Prostate gland (tissue), 2 donors: ENCODE data around the gene LGALS1. TPM values are rescaled to one million over a fixed set of nuclear protein-coding genes. Genes with fewer than 3 reads are reported as not detected.

Experiments
- DNase-seq: peaks from one replicate; pipeline ENCODE4 v3.0.0-alpha.2; 2019; ENCODE audit warnings: low spot score
- H3K27ac ChIP-seq, 2 donors: fragments of 200-600 bp; sonication (generic); 2 replicates each; pipeline ENCODE4 v1.5.1; 2017 to 2019
- H3K27me3 ChIP-seq: fragments of 200-600 bp; sonication (generic); replicated peaks from 2 replicates; pipeline ENCODE4 v1.5.1; 2019; ENCODE audit not compliant: insufficient read depth
- H3K36me3 ChIP-seq, 2 donors: fragments of 200-600 bp; sonication (generic); 1 replicate in 1 of 2; 2 replicates in 1 of 2; pipeline versions ENCODE4 v1.5.1 to v1.8.1; 2017 to 2019
- H3K4me1 ChIP-seq: fragments of 200-600 bp; sonication (generic); replicated peaks from 2 replicates; pipeline ENCODE4 v1.5.1; 2019
- H3K4me3 ChIP-seq, 2 donors: fragments of 200-600 bp; sonication (generic); 2 replicates each; pipeline ENCODE4 v1.5.1; 2017 to 2019
- H3K9me3 ChIP-seq: fragments of 200-600 bp; sonication (generic); 2 replicates; pipeline ENCODE4 v1.5.1; 2017
- CTCF ChIP-seq, 4 experiments: fragments of 200-600 bp in 2 of 4; fragments of 450-650 bp in 2 of 4; sonication (generic) in 2 of 4; IDR thresholded peaks; 1 replicate in 3 of 4; 2 replicates in 1 of 4; pipeline ENCODE4 v1.5.1; 2016 to 2019; ENCODE audit warnings: antibody characterized with exemption in 4 of 4, mild to moderate bottlenecking in 2 of 4, moderate library complexity in 2 of 4
- POLR2A ChIP-seq: fragments of 450-650 bp; IDR thresholded peaks from one replicate; pipeline ENCODE4 v1.6.1; 2016; ENCODE audit warnings: antibody characterized with exemption, mild to moderate bottlenecking
- POLR2AphosphoS5 ChIP-seq: sonication (generic); formaldehyde crosslinking; IDR thresholded peaks from one replicate; pipeline ENCODE4 v1.6.1; 2017; ENCODE audit warnings: antibody characterized with exemption
- WGBS: methylation state at CpG from one replicate; pipeline ENCODE4 v1.1.5; 2018; 5-methylcytosine and 5-hydroxymethylcytosine counted together
- intact Hi-C: fragments of 100-400 bp; cut with DNase I; formaldehyde crosslinking; loops from one replicate; pipeline ENCODE4 v1.14.2; 2022
- total RNA-seq, 2 donors: library from RNA; depleted of rRNA; stranded (reverse); fragments of >200 nt; gene quantifications; one replicate each; pipeline ENCODE4 v1.1.0, GENCODE V29; 2016

Gene LGALS1
- total RNA-seq, 2 donors from 2014 or later: 365 to 1,063 TPM

DNA sequence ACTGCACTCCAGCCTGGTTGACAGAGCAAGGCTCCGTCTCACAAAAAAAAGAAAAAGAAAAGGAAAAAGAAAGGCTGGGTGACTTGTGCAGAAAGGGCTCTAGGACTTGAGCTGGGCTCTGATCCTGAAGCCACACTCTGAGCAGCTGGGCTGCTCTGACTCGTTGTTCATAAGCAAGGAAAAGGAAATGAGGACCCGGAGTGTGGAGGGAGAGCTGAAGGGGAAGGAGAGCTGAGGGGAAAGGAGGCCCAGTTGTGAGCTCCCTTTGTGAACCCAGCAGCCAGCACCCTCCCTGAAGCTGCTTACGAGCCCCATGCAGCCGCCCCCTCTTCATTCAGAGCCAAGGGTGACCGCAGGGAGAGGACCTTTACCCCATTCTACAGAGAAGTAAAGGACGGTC lies 48.3 kb upstream of the LGALS1 start:
- H3K36me3 ChIP-seq: peaks cover 0 to 9% of the 10 kb centered on the region in 2 donors
- peaks cover 7% of the 10 kb centered on the region for H3K4me1 ChIP-seq
- intact Hi-C loops: no loop called here

GRCh38 chr22:37627545-37627944 lies 47.9 kb upstream of the LGALS1 start:
- intact Hi-C loops: no loop called here
- H3K9me3 ChIP-seq: no peaks in the 10 kb centered on the region
- peak overlapping the region in 1 of 2 donors; percentile 66 for H3K27ac ChIP-seq
- no peaks in the 10 kb centered on the region for H3K27me3 ChIP-seq
- 73% methylated on average over 6 of the region's 6 CpGs for WGBS
- peaks cover 0 to 9% of the 10 kb centered on the region in 2 donors for H3K36me3 ChIP-seq
- H3K4me3 ChIP-seq: no peak overlapping the region
- H3K4me1 ChIP-seq: peaks cover 7% of the 10 kb centered on the region
- TF ChIP-seq CTCF (IDR thresholded peaks at IDR 0.05) (no peak), POLR2AphosphoS5 (no peak), POLR2A (no peak)
- no peak for DNase-seq

More for the DNA sequence above, 48.3 kb upstream of the LGALS1 start:
- Histone ChIP-seq H3K4me3 (no peak overlapping the region), H3K9me3 (no peaks in the 10 kb centered on the region), H3K27me3 (no peaks in the 10 kb centered on the region), H3K27ac (peak overlapping the region in 1 of 2 donors; percentile 66)
- WGBS: 75% methylated on average over 7 of the region's 7 CpGs
- DNase-seq: no peak
- TF ChIP-seq POLR2AphosphoS5: no peak

GRCh38 chr22:37628830-37629229 lies 46.6 kb upstream of the LGALS1 start:
- 85% methylated on average over 7 of the region's 8 CpGs for WGBS
- peaks cover 7% of the 10 kb centered on the region for H3K4me1 ChIP-seq
- DNase-seq: no peak
- no peak overlapping the region for H3K27ac ChIP-seq
- no peaks in the 10 kb centered on the region for H3K27me3 ChIP-seq
- intact Hi-C loops: no loop called here
- TF ChIP-seq CTCF (IDR thresholded peaks at IDR 0.05): no peak
- no peak for TF ChIP-seq POLR2AphosphoS5
- no peak for TF ChIP-seq POLR2A
- H3K4me3 ChIP-seq: no peak overlapping the region
- H3K36me3 ChIP-seq: peaks cover 0 to 9% of the 10 kb centered on the region in 2 donors
- H3K9me3 ChIP-seq: no peaks in the 10 kb centered on the region

DNA sequence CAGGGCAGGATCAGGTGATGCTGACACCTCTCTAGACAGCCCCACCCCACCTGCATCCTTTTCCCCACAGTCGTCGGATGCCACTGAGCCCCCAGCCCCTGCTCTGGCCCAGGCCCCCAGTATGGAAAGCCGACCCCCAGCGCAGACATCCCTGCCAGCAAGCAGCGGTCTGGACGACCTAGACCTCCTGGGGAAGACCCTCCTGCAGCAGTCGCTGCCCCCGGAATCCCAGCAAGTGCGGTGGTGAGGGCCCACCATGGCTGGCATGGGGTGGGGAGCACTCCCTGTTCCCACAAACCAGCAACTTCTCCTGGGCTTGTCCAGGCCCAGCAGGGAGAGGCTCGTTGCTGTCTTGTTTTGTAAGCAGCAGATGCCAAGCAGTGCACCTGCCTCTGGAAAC lies 45.5 kb upstream of the LGALS1 start:
- WGBS: 69% methylated on average over 7 of the region's 10 CpGs
- intact Hi-C loops: no loop called here

GRCh38 chr22:37630839-37631435 lies 44.5 kb upstream of the LGALS1 start:
- H3K9me3 ChIP-seq: no peaks in the 10 kb centered on the region
- no peak for TF ChIP-seq POLR2A
- 93% methylated on average over 9 of the region's 9 CpGs for WGBS
- H3K27ac ChIP-seq: no peak overlapping the region
- H3K4me1 ChIP-seq: peaks cover 7% of the 10 kb centered on the region
- no peak overlapping the region for H3K4me3 ChIP-seq
- DNase-seq: no peak
- H3K27me3 ChIP-seq: no peaks in the 10 kb centered on the region
- intact Hi-C loops: no loop called here
- H3K36me3 ChIP-seq: peaks cover 0 to 9% of the 10 kb centered on the region in 2 donors

More for the DNA sequence above, 45.5 kb upstream of the LGALS1 start:
- TF ChIP-seq CTCF (IDR thresholded peaks at IDR 0.05) (no peak), POLR2AphosphoS5 (no peak), POLR2A (no peak)
- no peak overlapping the region for H3K4me3 ChIP-seq
- peaks cover 0 to 9% of the 10 kb centered on the region in 2 donors for H3K36me3 ChIP-seq
- no peaks in the 10 kb centered on the region for H3K9me3 ChIP-seq
- peaks cover 7% of the 10 kb centered on the region for H3K4me1 ChIP-seq
- no peak overlapping the region for H3K27ac ChIP-seq
- no peaks in the 10 kb centered on the region for H3K27me3 ChIP-seq
- DNase-seq: no peak

- H3K4me3 ChIP-seq: no peak overlapping the region
- TF ChIP-seq POLR2AphosphoS5 (no peak), POLR2A (no peak), CTCF (IDR thresholded peaks at IDR 0.05) (no peak)
- no peaks in the 10 kb centered on the region for H3K27me3 ChIP-seq
- WGBS: 88% methylated on average over 19 of the region's 19 CpGs
- intact Hi-C loops: no loop called here
- peaks cover 0 to 9% of the 10 kb centered on the region in 2 donors for H3K36me3 ChIP-seq
- peaks cover 4% of the 10 kb centered on the region for H3K4me1 ChIP-seq
- no peak overlapping the region for H3K27ac ChIP-seq
- no peak for DNase-seq
- no peaks in the 10 kb centered on the region for H3K9me3 ChIP-seq
Observed at GRCh38 chr22:37631448-37632173, 43.8 kb upstream of the LGALS1 start.
